Testis (tissue), 5 donors: Measurements from ENCODE around the gene HOXD3. TPM values are rescaled to one million over a fixed set of nuclear protein-coding genes. Genes with fewer than 3 reads are reported as not detected.

Experiments used
- DNase-seq: peaks from one replicate; pipeline ENCODE4 v3.0.0-alpha.2; 2019
- H3K27ac ChIP-seq, 2 donors: fragments of 200-600 bp; sonication (generic); one replicate each; pipeline ENCODE4 v1.5.1; 2019
- H3K27me3 ChIP-seq: fragments of 200-600 bp; sonication (generic); one replicate; pipeline ENCODE4 v1.5.1; 2019
- H3K36me3 ChIP-seq: fragments of 200-600 bp; sonication (generic); one replicate; pipeline ENCODE4 v1.5.1; 2017; ENCODE audit warnings: low read depth; ENCODE audit errors: missing control alignments
- H3K4me1 ChIP-seq: fragments of 200-600 bp; sonication (generic); one replicate; pipeline ENCODE4 v1.5.1; 2019
- H3K4me3 ChIP-seq, 2 donors: fragments of 200-600 bp; sonication (generic); one replicate each; pipeline ENCODE4 v1.5.1; 2017 to 2019
- H3K9me3 ChIP-seq: fragments of 200-600 bp; sonication (generic); one replicate; pipeline ENCODE4 v1.5.1; 2017
- CTCF ChIP-seq, 3 experiments: fragments of 450-650 bp in 2 of 3; fragments of 200-600 bp in 1 of 3; sonication (generic) in 1 of 3; IDR thresholded peaks; one replicate each; pipeline ENCODE4 v1.5.1; 2016 to 2019; ENCODE audit warnings: antibody characterized with exemption in 3 of 3, mild to moderate bottlenecking in 2 of 3, moderate library complexity in 1 of 3
- POLR2A ChIP-seq: fragments of 450-650 bp; IDR thresholded peaks from one replicate; pipeline ENCODE4 v1.6.1; 2017; ENCODE audit warnings: antibody characterized with exemption, mild to moderate bottlenecking, moderate library complexity
- WGBS, 2 donors: methylation state at CpG; one replicate each; pipeline ENCODE4 v1.1.5; 2018; 5-methylcytosine and 5-hydroxymethylcytosine counted together
- intact Hi-C: fragments of 100-400 bp; cut with DNase I; formaldehyde crosslinking; loops from one replicate; pipeline ENCODE4 v1.15.1; 2023; ENCODE audit warnings: low total_unique reads
- long read RNA-seq, 2 donors: transcript quantifications; one replicate each; lab custom pipeline, GENCODE V29; 2026
- polyA plus RNA-seq: library from polyadenylated mRNA; stranded (reverse); fragments of 350-450 nt; fragmentation: Illumina TruSeq; extraction: RNeasy Lipid Tissue Mini Kit (QIAGEN cat#74804); gene quantifications from one replicate; pipeline ENCODE4 v1.2.3, GENCODE V29; 2014; ENCODE audit warnings: low read depth, low replicate concordance; ENCODE audit not compliant: insufficient read depth
- total RNA-seq, 2 donors: library from RNA; depleted of rRNA; stranded (reverse); fragments of >200 nt; gene quantifications; one replicate each; pipeline ENCODE4 v1.2.3, GENCODE V29; 2016

The HOXD3 gene
- 10 to 100 TPM; 14.0 to 22.3 TPM for total RNA-seq
- 2.7 TPM for polyA plus RNA-seq
- long read RNA-seq, donor 1, partial matches to known transcripts: 0 of 1 reads
- long read RNA-seq, donor 1, other reads (novel, unspliced or antisense): 0 of 1 reads
- long read RNA-seq, donor 2, partial matches to known transcripts: 5 of 9 reads
- long read RNA-seq, donor 2, other reads (novel, unspliced or antisense): 0 of 9 reads

- Histone ChIP-seq H3K36me3 (no peaks in the 10 kb centered on the region), H3K27ac (no peak within 1 kb of the TSS), H3K4me1 (peaks cover 8% of the 10 kb centered on the region), H3K9me3 (no peaks in the 10 kb centered on the region), H3K4me3 (peak within 1 kb of the TSS; percentile 24 to 56), H3K27me3 (no peaks in the 10 kb centered on the region)
- TF ChIP-seq CTCF (IDR thresholded peaks at IDR 0.05): no peak
- no peak for TF ChIP-seq POLR2A
- intact Hi-C loops: no loop called here
- DNase-seq: no peak
- 38 to 51% methylated on average over 38 to 48 of the region's 48 CpGs for WGBS, 2 donors
These were observed at the start of gene HOXD3 for GRCh38 chr2:176156807-176157498. TSS of gene HOXD3 (plus strand) at chr2:176157307. CDS start at chr2:176169115, 11,808 bp downstream.

GRCh38 chr2:176107731-176108181, 49.4 kb upstream of the HOXD3 start:
- intact Hi-C loops: no loop called here
- no peaks in the 10 kb centered on the region for H3K27me3 ChIP-seq

GRCh38 chr2:176109192-176109901, 47.8 kb upstream of the HOXD3 start:
- DNase-seq: no peak
- Histone ChIP-seq H3K27ac (peak overlapping the region in 1 of 2 donors; percentile 11), H3K36me3 (no peaks in the 10 kb centered on the region), H3K9me3 (no peaks in the 10 kb centered on the region), H3K27me3 (no peaks in the 10 kb centered on the region), H3K4me1 (peaks cover 4% of the 10 kb centered on the region), H3K4me3 (peak overlapping the region in 1 of 2 donors; percentile 26)
- WGBS, 2 donors: 31 to 36% methylated on average over 26 of the region's 26 CpGs
- intact Hi-C loops: no loop called here
- no peak for TF ChIP-seq CTCF (IDR thresholded peaks at IDR 0.05)
- TF ChIP-seq POLR2A: no peak

More at GRCh38 chr2:176107731-176108181, 49.4 kb upstream of the HOXD3 start:
- peaks cover 6% of the 10 kb centered on the region for H3K4me1 ChIP-seq
- H3K36me3 ChIP-seq: no peaks in the 10 kb centered on the region
- no peak for TF ChIP-seq CTCF (IDR thresholded peaks at IDR 0.05)
- TF ChIP-seq POLR2A: no peak
- H3K27ac ChIP-seq: no peak overlapping the region
- H3K4me3 ChIP-seq: peak overlapping the region in 1 of 2 donors; percentile 7
- no peak for DNase-seq
- no peaks in the 10 kb centered on the region for H3K9me3 ChIP-seq
- WGBS, 2 donors: 4% methylated on average over 20 of the region's 59 CpGs; no CpG with 5 or more reads in 1 of the 2 donors

- Histone ChIP-seq H3K27ac (no peak overlapping the region), H3K9me3 (no peaks in the 10 kb centered on the region), H3K36me3 (no peaks in the 10 kb centered on the region), H3K4me1 (peaks cover 2% of the 10 kb centered on the region), H3K4me3 (peak overlapping the region in 1 of 2 donors; percentile 26), H3K27me3 (no peaks in the 10 kb centered on the region)
- TF ChIP-seq CTCF (IDR thresholded peaks at IDR 0.05) (no peak), POLR2A (no peak)
- 54 to 62% methylated on average over 4 of the region's 4 CpGs for WGBS, 2 donors
- intact Hi-C loops: no loop called here
- no peak for DNase-seq
These were observed 47.2 kb upstream of the HOXD3 start for GRCh38 chr2:176109946-176110345.
